Stimulated activated CD4-positive, alpha-beta T cell treated with anti-CD3 and anti-CD28 coated beads, Interleukin-4, amount 100 ng/mL, for 4 hours (primary cell): ENCODE data around the gene CHID1.

ENCODE experiments used
- DNase-seq, 2 experiments: peaks; one replicate each; pipeline ENCODE4 v3.0.0-alpha.2; 2020

Gene CHID1

GRCh38 chr11:819129-819931 is 91.3 kb downstream of the CHID1 start:
- DNase-seq: peak; percentile 91 to 94

- DNase-seq: no peak
Observed at GRCh38 chr11:818396-819128, 92.0 kb downstream of the CHID1 start, which contains the start of gene PNPLA2. TSS of gene PNPLA2 (plus strand) at chr11:818914. CDS start at chr11:819719, 805 bp downstream.
